Mucosa of stomach (tissue), 1 donor: ENCODE results near the gene NDST4.

Experiments
- H3K27me3 ChIP-seq: one replicate; pipeline ENCODE4 v1.7.0; 2013; ENCODE audit warnings: mild to moderate bottlenecking, low read length; ENCODE audit not compliant: control insufficient read depth, insufficient read depth
- H3K36me3 ChIP-seq: one replicate; pipeline ENCODE4 v1.7.0; 2013; ENCODE audit warnings: low read length; ENCODE audit not compliant: control insufficient read depth, insufficient read depth
- H3K4me1 ChIP-seq: one replicate; pipeline ENCODE4 v1.7.0; 2013; ENCODE audit warnings: mild to moderate bottlenecking, low read length; ENCODE audit not compliant: control insufficient read depth, insufficient read depth
- H3K4me3 ChIP-seq: one replicate; pipeline ENCODE4 v1.7.0; 2013; ENCODE audit warnings: low read length
- H3K9ac ChIP-seq: one replicate; pipeline ENCODE4 v1.7.0; 2013; ENCODE audit warnings: mild to moderate bottlenecking, low read length, moderate library complexity
- H3K9me3 ChIP-seq: one replicate; pipeline ENCODE4 v1.7.0; 2013; ENCODE audit warnings: mild to moderate bottlenecking, low read length, moderate library complexity; ENCODE audit not compliant: control insufficient read depth
- donor health status: Pancreatic carcinoma.

The NDST4 gene

DNA sequence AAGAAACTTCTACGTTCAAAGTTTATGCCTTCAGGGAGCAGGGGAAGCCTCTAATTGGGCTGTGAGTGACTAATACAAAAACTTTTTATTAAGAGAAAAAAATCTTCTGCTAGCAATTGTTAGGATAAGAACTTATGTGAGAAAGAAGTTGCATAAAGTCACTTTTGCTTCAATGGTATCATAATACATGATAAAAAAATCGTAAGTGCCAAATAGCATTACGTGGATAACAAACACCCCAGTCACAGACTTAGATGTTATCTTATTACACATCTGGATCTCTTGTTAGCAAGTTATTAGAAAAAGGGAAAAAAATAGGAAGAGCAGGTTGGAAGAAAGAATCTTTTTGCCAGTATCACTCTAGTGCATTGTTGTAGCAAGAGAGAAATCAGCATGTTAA, 4.2 kb upstream of the NDST4 start:
- Histone ChIP-seq H3K27me3 (no peaks in the 10 kb centered on the region), H3K36me3 (no peaks in the 10 kb centered on the region), H3K9ac (no peak overlapping the region), H3K4me3 (no peak overlapping the region), H3K9me3 (no peaks in the 10 kb centered on the region), H3K4me1 (no peaks in the 10 kb centered on the region)

DNA sequence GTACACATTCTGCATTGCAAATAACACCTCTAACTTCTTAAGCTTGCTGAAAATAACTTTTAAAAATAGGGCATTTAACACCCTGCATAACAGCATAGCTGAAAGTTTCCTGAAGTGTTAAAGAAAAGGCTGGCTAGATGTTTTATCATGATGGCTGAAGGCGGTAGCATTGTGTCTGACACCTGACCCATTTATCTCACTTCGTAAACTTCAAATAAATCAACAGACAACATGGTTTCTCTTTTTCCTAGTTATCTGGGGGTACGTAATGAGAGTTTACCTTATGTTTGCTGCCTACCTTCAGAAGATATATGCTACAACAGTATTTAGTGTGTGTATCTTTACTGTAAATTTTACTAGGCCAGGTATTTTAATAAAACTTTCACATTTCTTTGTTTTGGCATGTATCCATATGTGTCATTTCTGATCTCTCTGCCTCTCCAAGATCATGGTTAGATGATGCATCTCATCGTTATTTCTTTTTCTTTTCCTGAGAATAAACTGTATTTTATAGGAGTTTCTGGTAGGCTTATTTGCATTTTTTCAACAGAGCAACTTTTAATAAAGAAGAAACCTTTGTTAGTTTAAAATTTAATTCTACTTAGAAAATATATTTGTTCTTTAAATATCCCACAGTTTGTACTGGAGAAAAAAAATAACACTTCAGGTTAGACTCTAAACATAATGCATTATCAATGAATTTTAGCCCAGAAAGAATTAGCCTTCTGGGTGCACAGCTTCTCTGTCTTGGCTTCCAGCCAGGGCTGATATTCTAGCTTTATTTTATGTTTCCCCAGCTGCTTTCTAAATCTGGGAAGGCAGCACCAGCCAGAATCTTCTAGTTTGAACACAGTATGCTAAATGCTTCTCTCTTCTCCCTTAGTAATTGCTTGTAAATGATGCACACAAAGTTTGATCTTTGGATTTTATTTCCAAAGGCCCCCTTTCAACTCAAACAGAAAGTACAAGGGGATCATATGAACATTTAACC, 2.9 kb downstream of the NDST4 start:
- Histone ChIP-seq H3K9me3 (no peaks in the 10 kb centered on the region), H3K9ac (no peak overlapping the region), H3K4me3 (no peak overlapping the region)

DNA sequence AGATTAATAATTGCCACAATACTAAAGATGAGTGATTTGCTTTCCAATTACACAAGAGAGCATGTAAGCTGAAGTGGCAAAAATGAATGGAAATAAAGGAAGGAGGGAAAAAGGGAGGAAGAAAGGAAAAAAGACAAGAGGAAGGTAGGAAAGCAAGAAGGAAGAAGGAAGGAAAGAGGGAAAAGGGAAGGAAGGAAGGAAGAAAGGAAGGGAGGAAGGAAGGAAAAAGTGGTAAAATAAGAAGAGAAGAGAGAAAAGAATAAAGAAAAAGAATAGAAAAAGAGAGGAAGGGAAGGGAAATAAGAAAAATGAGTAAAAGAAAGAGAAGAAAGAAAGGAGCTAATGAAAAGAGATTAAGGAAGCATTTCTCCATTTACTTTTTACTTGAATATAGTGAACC, 4.6 kb downstream of the NDST4 start:
- Histone ChIP-seq H3K27me3 (no peaks in the 10 kb centered on the region), H3K36me3 (no peaks in the 10 kb centered on the region), H3K4me1 (no peaks in the 10 kb centered on the region), H3K9ac (no peak overlapping the region), H3K9me3 (no peaks in the 10 kb centered on the region), H3K4me3 (no peak overlapping the region)

More for the DNA sequence above, 2.9 kb downstream of the NDST4 start:
- Histone ChIP-seq H3K36me3 (no peaks in the 10 kb centered on the region), H3K27me3 (no peaks in the 10 kb centered on the region), H3K4me1 (no peaks in the 10 kb centered on the region)

DNA sequence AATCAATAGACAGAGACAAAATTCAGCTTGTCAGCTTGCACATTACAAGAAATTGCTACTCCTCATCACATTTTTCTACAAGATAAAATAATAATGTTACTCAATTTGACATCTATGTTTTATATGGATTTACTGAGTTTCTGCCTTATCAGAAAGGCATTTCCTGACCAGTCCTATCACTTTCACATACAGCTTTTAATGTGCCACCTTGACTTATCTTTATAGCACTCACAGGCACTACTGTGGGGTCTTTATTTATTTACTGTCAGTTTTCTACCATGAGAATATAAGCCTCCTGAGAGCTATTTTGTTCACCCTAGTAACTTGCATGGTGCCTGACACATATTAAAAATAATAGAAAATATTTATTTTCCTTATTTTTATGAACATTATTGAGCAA, 6.0 kb downstream of the NDST4 start:
- H3K4me3 ChIP-seq, result no peak overlapping the region
- H3K9ac ChIP-seq, result no peak overlapping the region
- H3K4me1 ChIP-seq, result no peaks in the 10 kb centered on the region
- no peaks in the 10 kb centered on the region for H3K9me3 ChIP-seq
- no peaks in the 10 kb centered on the region for H3K27me3 ChIP-seq
- H3K36me3 ChIP-seq, result no peaks in the 10 kb centered on the region

DNA sequence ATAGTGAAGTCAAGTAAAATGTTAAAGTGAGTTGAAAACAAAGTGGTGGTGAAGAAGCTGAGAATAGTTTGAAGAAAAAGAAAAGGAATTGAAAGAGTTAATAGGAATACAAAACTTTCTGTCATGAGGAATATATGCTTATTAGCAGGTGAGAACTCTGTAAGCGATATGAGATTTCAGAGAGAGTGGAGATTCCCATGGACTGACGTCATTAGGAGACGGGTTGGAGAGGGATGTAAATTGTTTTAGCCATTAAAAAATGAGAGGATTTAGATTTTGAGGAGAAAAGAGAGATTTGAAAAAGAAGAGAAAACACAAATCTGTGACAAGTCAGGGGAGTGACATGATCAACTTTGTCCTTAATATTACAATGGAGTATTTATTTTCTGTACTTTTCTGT, 11.7 kb downstream of the NDST4 start:
- Histone ChIP-seq H3K27me3 (no peaks in the 10 kb centered on the region), H3K9me3 (no peaks in the 10 kb centered on the region), H3K4me3 (no peak overlapping the region), H3K36me3 (no peaks in the 10 kb centered on the region), H3K4me1 (no peaks in the 10 kb centered on the region), H3K9ac (no peak overlapping the region)

DNA sequence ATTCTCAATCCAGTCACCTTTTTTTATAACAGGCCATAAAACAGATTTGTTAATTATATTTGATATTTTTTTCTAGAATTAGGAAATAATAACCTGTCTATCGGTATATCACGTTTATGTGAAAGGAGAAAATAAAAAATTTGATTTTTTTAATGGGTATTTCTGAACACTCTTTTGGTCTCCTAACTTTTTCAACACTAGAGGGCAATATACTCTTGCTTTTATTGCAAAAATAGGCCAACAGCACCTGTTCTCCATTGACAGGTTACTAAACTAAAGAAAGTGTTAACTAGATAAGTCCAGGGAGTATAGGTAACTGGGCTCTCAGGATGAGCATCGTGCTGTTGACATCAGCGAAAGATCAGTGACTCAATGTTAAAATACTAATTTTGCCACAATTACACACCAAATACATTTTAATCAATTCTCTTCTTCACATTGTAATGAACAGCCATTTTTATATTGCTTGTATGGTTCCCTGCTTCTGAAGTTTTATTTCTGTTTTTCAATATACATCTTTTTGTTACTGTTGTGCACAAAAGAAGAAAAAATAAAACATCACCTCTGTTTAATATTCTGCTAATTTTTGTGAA, 22.8 kb downstream of the NDST4 start:
- Histone ChIP-seq H3K27me3 (no peaks in the 10 kb centered on the region), H3K36me3 (no peaks in the 10 kb centered on the region), H3K9me3 (no peaks in the 10 kb centered on the region), H3K4me1 (no peaks in the 10 kb centered on the region), H3K4me3 (no peak overlapping the region), H3K9ac (no peak overlapping the region)

DNA sequence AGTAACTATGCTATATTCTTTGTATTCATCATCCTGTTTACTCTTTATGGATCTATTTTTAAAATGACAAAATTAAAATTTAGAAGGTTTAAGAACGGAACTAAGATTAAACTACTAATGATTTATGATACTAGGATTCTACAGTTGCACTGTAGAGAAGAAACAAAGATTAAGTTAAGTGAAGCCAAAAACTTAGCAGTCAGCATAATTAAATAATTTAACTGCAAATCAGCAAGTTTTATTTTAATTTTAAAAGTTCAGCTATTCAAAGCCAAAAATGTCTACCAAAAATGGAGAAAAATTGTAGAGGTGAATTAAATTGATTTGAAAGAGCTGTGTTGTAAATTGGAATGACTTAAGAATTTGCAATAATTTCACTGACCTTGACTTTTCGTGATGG, 30.8 kb downstream of the NDST4 start:
- H3K4me1 ChIP-seq, result no peaks in the 10 kb centered on the region
- H3K27me3 ChIP-seq, result no peaks in the 10 kb centered on the region
- H3K9me3 ChIP-seq, result no peaks in the 10 kb centered on the region
- H3K9ac ChIP-seq, result no peak overlapping the region
- no peak overlapping the region for H3K4me3 ChIP-seq
- no peaks in the 10 kb centered on the region for H3K36me3 ChIP-seq

DNA sequence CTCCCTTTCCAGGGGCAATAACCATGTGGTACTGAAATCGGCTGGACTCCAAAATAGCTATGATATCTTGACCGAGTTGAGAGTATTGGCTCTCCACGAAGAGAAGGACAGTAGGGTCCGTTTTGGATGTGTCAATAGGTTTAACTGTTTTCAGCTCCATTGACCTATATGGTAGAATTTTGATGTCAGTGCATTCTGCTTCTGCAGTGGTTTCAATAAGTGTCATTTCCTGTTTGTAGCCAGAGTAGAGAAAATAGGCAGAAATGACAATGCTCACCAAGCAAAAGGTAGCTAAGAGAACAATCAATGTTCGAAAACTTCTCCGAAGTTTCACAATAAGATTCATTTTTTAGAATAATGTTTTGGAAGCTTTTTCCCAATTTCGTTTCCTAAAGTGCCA, 36.7 kb downstream of the NDST4 start:
- no peaks in the 10 kb centered on the region for H3K4me1 ChIP-seq
- H3K9me3 ChIP-seq, result no peaks in the 10 kb centered on the region
- no peaks in the 10 kb centered on the region for H3K27me3 ChIP-seq
- no peak overlapping the region for H3K9ac ChIP-seq
- H3K4me3 ChIP-seq, result no peak overlapping the region
- H3K36me3 ChIP-seq, result no peaks in the 10 kb centered on the region

DNA sequence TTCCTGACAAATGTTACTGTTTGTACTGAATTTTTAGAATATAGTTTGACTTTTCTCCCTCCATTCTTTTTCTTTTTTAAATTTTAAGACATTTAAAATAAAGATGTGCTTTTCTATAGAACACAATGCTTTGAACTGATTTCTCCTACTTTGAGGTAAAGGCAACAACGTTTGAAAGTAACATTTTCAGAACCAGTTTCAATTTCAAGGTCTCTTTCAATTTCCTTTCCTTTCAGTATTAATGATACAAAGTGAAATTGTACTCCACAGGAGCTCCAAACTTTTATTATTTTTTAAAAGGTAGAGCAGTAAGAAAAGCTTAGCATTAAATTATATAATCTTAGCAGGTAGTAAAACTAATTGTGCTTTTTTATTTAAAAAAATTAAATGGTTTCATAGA, 54.9 kb downstream of the NDST4 start:
- no peaks in the 10 kb centered on the region for H3K9me3 ChIP-seq
- H3K27me3 ChIP-seq, result no peaks in the 10 kb centered on the region
- H3K4me3 ChIP-seq, result no peak overlapping the region
- no peaks in the 10 kb centered on the region for H3K36me3 ChIP-seq
- H3K4me1 ChIP-seq, result no peaks in the 10 kb centered on the region
- no peak overlapping the region for H3K9ac ChIP-seq

DNA sequence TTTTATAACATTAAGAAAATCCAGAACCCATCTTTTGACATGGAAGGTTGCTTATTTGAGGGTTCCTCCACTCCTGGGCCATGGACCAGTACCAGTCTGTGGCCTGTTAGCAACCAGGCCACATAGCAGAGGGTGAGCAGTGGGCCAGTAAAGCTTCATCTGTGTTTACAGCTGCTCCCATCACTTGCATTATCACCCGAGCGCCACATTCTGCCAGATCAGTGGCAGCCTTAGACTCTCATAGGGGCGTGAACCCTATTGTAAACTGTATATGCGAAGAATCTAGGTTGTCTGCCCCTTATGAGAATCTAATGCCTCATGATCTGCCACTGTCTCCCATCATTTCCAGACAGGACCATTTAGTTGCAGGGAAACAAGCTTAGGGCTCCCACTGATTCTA, 58.6 kb downstream of the NDST4 start:
- no peak overlapping the region for H3K4me3 ChIP-seq
- no peaks in the 10 kb centered on the region for H3K9me3 ChIP-seq
- no peaks in the 10 kb centered on the region for H3K36me3 ChIP-seq
- H3K27me3 ChIP-seq, result no peaks in the 10 kb centered on the region
- no peak overlapping the region for H3K9ac ChIP-seq
- no peaks in the 10 kb centered on the region for H3K4me1 ChIP-seq

DNA sequence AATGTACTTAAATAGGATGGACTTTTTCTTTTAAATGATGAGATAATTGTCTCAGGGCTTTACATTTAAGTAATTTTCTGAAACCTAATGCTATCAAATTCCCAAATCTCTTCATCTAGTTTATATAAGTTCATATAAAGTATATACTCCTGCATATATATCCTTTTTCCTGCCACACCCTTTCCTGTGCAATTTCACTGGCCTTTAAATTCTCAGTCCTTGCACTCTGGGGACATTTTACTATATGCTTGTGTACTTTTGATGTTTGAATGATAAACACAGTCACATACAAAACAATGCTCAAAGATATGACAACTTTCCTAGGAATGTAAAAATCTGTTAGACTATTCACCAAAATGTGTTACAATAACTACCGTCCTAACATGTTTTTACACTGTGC, 60.1 kb downstream of the NDST4 start:
- H3K36me3 ChIP-seq, result no peaks in the 10 kb centered on the region
- no peaks in the 10 kb centered on the region for H3K9me3 ChIP-seq
- H3K27me3 ChIP-seq, result no peaks in the 10 kb centered on the region
- H3K4me1 ChIP-seq, result no peaks in the 10 kb centered on the region
- no peak overlapping the region for H3K9ac ChIP-seq
- no peak overlapping the region for H3K4me3 ChIP-seq

DNA sequence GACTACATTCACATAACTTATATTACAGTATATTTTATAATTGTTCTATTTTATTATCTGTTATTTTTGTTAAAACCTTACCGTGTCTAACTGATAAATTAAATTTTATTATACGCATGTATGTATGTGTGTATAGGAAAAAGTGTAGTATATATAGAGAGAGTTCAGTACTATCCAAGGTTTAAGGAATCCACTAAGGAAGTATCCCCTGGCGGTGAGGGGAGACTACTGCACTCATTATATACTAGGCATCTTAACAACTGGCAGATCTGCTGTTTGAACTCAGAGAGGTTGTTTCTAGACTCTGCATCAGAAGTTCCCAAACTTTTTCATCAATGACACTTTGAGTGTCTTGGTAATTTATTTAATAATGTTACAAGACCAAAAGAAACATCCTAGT, 70.9 kb downstream of the NDST4 start:
- Histone ChIP-seq H3K4me1 (no peaks in the 10 kb centered on the region), H3K4me3 (no peak overlapping the region), H3K9ac (no peak overlapping the region), H3K9me3 (no peaks in the 10 kb centered on the region), H3K27me3 (no peaks in the 10 kb centered on the region), H3K36me3 (no peaks in the 10 kb centered on the region)
